Urothelium cell line (cell line): Measurements from ENCODE around the gene ENTR1.
A peak's percentile ranks its signal among the peaks of the same experiment; 100 is the strongest.

Experiments
- DNase-seq: peaks from one replicate; pipeline ENCODE4 v3.0.0; 2011; ENCODE audit warnings: low spot score, mixed read lengths
- FAIRE-seq: peaks from 2 replicates; lab custom pipeline; 2011; peaks lifted over from hg19 to GRCh38; lab: Jason Lieb, UNC

Gene ENTR1

GRCh38 chr9:136363949-136364748, 46.3 kb downstream of the ENTR1 start:
- no peak for FAIRE-seq
- DNase-seq, result no peak

- peak; percentile 93 for FAIRE-seq
- DNase-seq, result peak; percentile 99
These were observed 47.1 kb downstream of the ENTR1 start, which contains the start of gene DNLZ for GRCh38 chr9:136363106-136363948. DNLZ (minus strand) TSS chr9:136363744; CDS start chr9:136363714, 30 bp downstream.

GRCh38 chr9:136362450-136362784, 48.0 kb downstream of the ENTR1 start:
- FAIRE-seq, result no peak
- no peak for DNase-seq

- no peak for DNase-seq
- FAIRE-seq, result no peak
These were observed 48.5 kb downstream of the ENTR1 start for GRCh38 chr9:136361754-136362449.

- no peak for DNase-seq
- no peak for FAIRE-seq
These were observed 49.2 kb downstream of the ENTR1 start for GRCh38 chr9:136361047-136361753.

GRCh38 chr9:136359774-136360718, 50.4 kb downstream of the ENTR1 start:
- FAIRE-seq (no peak), DNase-seq (no peak)

- DNase-seq (no peak), FAIRE-seq (no peak)
These were observed 51.5 kb downstream of the ENTR1 start for GRCh38 chr9:136358888-136359287.

GRCh38 chr9:136358016-136358415, 52.4 kb downstream of the ENTR1 start:
- FAIRE-seq, result no peak
- no peak for DNase-seq

GRCh38 chr9:136357202-136357725, 53.1 kb downstream of the ENTR1 start:
- FAIRE-seq, result no peak

GRCh38 chr9:136355616-136356557, 54.5 kb downstream of the ENTR1 start:
- no peak for FAIRE-seq

More at GRCh38 chr9:136357202-136357725, 53.1 kb downstream of the ENTR1 start:
- no peak for DNase-seq

GRCh38 chr9:136354592-136355085, 55.8 kb downstream of the ENTR1 start:
- peak; percentile 53 for FAIRE-seq
- peak; percentile 32 for DNase-seq

More at GRCh38 chr9:136355616-136356557, 54.5 kb downstream of the ENTR1 start:
- no peak for DNase-seq

GRCh38 chr9:136353757-136354488, 56.5 kb downstream of the ENTR1 start:
- DNase-seq (no peak), FAIRE-seq (no peak)

GRCh38 chr9:136353088-136353487, 57.3 kb downstream of the ENTR1 start:
- FAIRE-seq, result no peak
- no peak for DNase-seq

GRCh38 chr9:136352682-136353081, 57.7 kb downstream of the ENTR1 start:
- DNase-seq, result no peak
- FAIRE-seq, result no peak
